Fibroblast of the aortic adventitia (primary cell): ENCODE results near the gene PHC2. TPM values are rescaled to one million over a fixed set of nuclear protein-coding genes. Genes with fewer than 3 reads are reported as not detected.

ENCODE experiments used
- DNase-seq: peaks from one replicate; pipeline ENCODE4 v3.0.0-alpha.2; 2010; ENCODE audit warnings: low read depth
- H3K4me3 ChIP-seq: 2 replicates; pipeline ENCODE4 v1.5.1; 2011; ENCODE audit warnings: low read depth, mild to moderate bottlenecking, control low read depth, low read length, moderate library complexity
- CTCF ChIP-seq: IDR thresholded peaks from 2 replicates; pipeline ENCODE4 v1.5.1; 2011; ENCODE audit warnings: mild to moderate bottlenecking, low read length, control low read depth, inconsistent platforms; ENCODE audit not compliant: insufficient read depth
- total RNA-seq: library from RNA; depleted of rRNA; stranded (reverse); fragments of >200 nt; gene quantifications from 2 replicates; pipeline ENCODE4 v1.2.3, GENCODE V29; 2012; ENCODE audit warnings: low replicate concordance

PHC2 gene
- total RNA-seq, 1 donor = 50.5 TPM

- no peak for TF ChIP-seq CTCF
- no peak for DNase-seq
- no peak overlapping the region for H3K4me3 ChIP-seq
Measured at GRCh38 chr1:33288976-33289857, 141.7 kb downstream of the PHC2 start.

- DNase-seq = no peak
- no peak overlapping the region for H3K4me3 ChIP-seq
- TF ChIP-seq CTCF = no peak
Measured at GRCh38 chr1:33287317-33287716, 143.6 kb downstream of the PHC2 start.

DNA sequence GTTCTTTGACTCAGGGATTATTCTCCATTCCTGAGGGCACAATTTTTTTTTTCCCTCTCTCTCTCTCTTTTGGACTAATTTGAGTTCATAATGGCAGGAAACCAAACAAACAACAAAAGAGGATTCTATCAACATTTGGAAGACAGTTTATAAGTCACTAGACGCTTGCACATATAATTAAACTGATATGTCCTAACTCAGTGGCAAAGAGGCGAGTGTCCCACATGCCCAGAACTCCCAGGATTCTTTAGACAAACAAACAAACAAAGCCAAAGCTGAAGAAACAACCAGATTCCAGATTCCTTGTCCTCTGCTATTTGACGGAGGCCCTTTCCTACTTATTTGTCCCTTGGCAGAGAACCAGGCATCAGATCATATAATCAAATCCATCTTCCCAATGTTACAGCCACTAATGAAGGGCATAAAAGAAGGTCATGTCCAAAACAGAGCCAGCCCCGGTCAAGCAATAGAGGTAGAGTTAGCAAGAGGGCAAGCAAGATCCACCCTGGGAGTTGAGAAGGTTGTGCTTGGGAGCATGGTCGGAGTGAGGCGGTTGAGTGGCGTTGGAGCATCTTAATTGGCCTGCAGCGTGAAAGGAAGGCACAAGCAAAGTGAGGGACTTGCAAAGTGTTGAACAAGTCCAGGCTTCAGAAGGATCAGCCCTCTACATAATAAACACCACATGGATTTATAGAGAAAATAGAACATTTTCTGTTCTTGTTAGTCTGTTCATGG, 144.3 kb downstream of the PHC2 start:
- H3K4me3 ChIP-seq = no peak overlapping the region
- DNase-seq = no peak
- TF ChIP-seq CTCF = no peak

- no peak for DNase-seq
- no peak for TF ChIP-seq CTCF
- no peak overlapping the region for H3K4me3 ChIP-seq
Measured at GRCh38 chr1:33284049-33284448, 146.8 kb downstream of the PHC2 start.

DNA sequence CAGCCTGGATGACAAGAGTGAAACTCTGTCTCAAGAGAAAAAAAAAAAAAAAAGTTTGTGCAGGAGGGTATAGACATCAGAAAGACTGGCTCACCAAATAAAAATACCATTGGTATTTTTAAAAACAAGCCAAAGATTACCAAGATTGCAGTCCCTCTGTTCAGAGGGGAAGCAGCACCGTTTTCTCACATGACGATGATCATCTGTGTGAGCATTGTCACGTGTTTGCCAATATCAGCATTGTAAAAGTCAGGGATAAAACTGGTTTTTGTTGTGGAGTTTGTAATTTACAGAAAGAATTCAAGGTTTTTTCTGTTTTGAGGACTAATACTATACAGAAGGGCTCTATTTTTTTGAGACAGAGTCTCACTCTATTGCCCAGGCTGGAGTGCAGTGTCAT, 148.1 kb downstream of the PHC2 start:
- DNase-seq = no peak
- H3K4me3 ChIP-seq = no peak overlapping the region

More for the DNA sequence above, 148.1 kb downstream of the PHC2 start:
- TF ChIP-seq CTCF = no peak
